ENCODE data around the gene ANXA2. TPM values are rescaled to one million over a fixed set of nuclear protein-coding genes. Genes with fewer than 3 reads are reported as not detected.
"Not testable (repeated sequence)": the region's sequence is repeated elsewhere in the genome, so short reads cannot be mapped to it uniquely, and the experiment has no call there.

Gene ANXA2
- total and polyA plus RNA-seq, 8 donors = 123 to 476 (median 260) TPM

GRCh38 chr15:60406513-60407414, 9.0 kb upstream of the ANXA2 start:
- intact Hi-C loops (cut with DNase I) = no loop called here
- Histone ChIP-seq H3K4me3 (no peak overlapping the region), H3K27me3 (no peaks in the 10 kb centered on the region), H3K9me3 (no peaks in the 10 kb centered on the region), H3K36me3 (no peaks in the 10 kb centered on the region), H3K4me1 (peaks cover 0 to 18% (median 0%) of the 10 kb centered on the region in 3 donors), H3K27ac (no peak overlapping the region)
- ATAC-seq = no peak
- DNase-seq = no peak
- TF ChIP-seq, protein P1, sequence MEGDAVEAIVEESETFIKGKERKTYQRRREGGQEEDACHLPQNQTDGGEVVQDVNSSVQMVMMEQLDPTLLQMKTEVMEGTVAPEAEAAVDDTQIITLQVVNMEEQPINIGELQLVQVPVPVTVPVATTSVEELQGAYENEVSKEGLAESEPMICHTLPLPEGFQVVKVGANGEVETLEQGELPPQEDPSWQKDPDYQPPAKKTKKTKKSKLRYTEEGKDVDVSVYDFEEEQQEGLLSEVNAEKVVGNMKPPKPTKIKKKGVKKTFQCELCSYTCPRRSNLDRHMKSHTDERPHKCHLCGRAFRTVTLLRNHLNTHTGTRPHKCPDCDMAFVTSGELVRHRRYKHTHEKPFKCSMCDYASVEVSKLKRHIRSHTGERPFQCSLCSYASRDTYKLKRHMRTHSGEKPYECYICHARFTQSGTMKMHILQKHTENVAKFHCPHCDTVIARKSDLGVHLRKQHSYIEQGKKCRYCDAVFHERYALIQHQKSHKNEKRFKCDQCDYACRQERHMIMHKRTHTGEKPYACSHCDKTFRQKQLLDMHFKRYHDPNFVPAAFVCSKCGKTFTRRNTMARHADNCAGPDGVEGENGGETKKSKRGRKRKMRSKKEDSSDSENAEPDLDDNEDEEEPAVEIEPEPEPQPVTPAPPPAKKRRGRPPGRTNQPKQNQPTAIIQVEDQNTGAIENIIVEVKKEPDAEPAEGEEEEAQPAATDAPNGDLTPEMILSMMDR (IDR thresholded peaks at IDR 0.05) = no peak
- 83 to 85% methylated on average over 2 of the region's 2 CpGs for WGBS, 2 donors
- FAIRE-seq = no peak

DNA sequence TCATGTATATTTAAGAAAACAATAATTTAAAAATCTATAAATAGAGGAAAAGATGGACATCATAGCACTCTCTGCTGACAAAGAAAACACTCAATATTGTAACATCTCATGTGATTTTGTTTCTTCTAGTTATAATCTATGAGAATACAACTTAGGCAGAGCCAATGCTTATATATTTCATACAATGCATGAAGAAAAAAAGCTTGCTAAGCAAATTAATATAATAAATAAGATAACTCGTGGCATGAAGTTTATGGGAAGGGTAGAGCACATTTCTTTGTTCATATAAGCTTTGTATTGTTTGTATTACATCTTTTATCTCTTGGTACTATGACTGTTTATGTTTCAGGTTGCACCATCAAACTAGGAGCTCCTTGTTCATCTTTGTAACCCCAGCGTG, 7.6 kb upstream of the ANXA2 start:
- Histone ChIP-seq H3K36me3 (no peaks in the 10 kb centered on the region), H3K4me1 (peaks cover 0 to 18% (median 0%) of the 10 kb centered on the region in 3 donors), H3K4me3 (no peak overlapping the region), H3K9me3 (no peaks in the 10 kb centered on the region), H3K27me3 (no peaks in the 10 kb centered on the region), H3K27ac (no peak overlapping the region)
- TF ChIP-seq, protein P1 (IDR thresholded peaks at IDR 0.05) = no peak
- no peak for FAIRE-seq
- intact Hi-C loops (cut with DNase I) = no loop called here
- WGBS, 2 donors = 40 to 47% methylated on average over 2 of the region's 2 CpGs
- DNase-seq = no peak
- ATAC-seq = no peak

GRCh38 chr15:60404351-60404750, 6.6 kb upstream of the ANXA2 start:
- H3K36me3 ChIP-seq; ATAC-seq; FAIRE-seq; H3K27ac ChIP-seq; H3K27me3 ChIP-seq; H3K9me3 ChIP-seq; H3K4me3 ChIP-seq; DNase-seq; intact Hi-C loops (cut with DNase I): not testable (repeated sequence)
- peaks cover 0 to 18% (median 0%) of the 10 kb centered on the region in 3 donors for H3K4me1 ChIP-seq
- 92 to 96% methylated on average over 12 of the region's 12 CpGs for WGBS, 2 donors

- intact Hi-C loops (cut with DNase I) = no loop called here
- H3K36me3 ChIP-seq = no peaks in the 10 kb centered on the region
- no peak overlapping the region for H3K4me3 ChIP-seq
- TF ChIP-seq, protein P1 (IDR thresholded peaks at IDR 0.05) = no peak
- ATAC-seq (no peak), FAIRE-seq (no peak), DNase-seq (no peak)
- 33 to 44% methylated on average over 3 of the region's 3 CpGs for whole genome bisulfite sequencing, 2 donors
- no peaks in the 10 kb centered on the region for H3K4me1 ChIP-seq
- no peaks in the 10 kb centered on the region for H3K9me3 ChIP-seq
- H3K27me3 ChIP-seq = no peaks in the 10 kb centered on the region
- H3K27ac ChIP-seq = no peak overlapping the region
Observed at GRCh38 chr15:60400944-60401343, 3.2 kb upstream of the ANXA2 start.

- TF ChIP-seq, protein P1 (IDR thresholded peaks at IDR 0.05) = no peak
- DNase-seq = no peak
- Histone ChIP-seq H3K27me3 (no peaks in the 10 kb centered on the region), H3K9me3 (no peaks in the 10 kb centered on the region), H3K36me3 (no peaks in the 10 kb centered on the region), H3K4me3 (no peak overlapping the region), H3K27ac (no peak overlapping the region), H3K4me1 (peaks cover 0 to 2% (median under 1%) of the 10 kb centered on the region in 3 donors)
- intact Hi-C loops (cut with DNase I) = no loop called here
- ATAC-seq = no peak
- FAIRE-seq = no peak
- WGBS, 2 donors = 53 to 73% methylated on average over 1 of the region's 1 CpG
Observed at GRCh38 chr15:60399931-60400330, 2.1 kb upstream of the ANXA2 start.

Data from pancreas (tissue), 10 donors.